Stimulated activated CD8-positive, alpha-beta memory T cell treated with anti-CD3 and anti-CD28 coated beads, Interleukin-7, amount 100 ng/mL, for 4 hours (primary cell): ENCODE results near the gene MRLN.
"Not testable (repeated sequence)": the region's sequence is repeated elsewhere in the genome, so short reads cannot be mapped to it uniquely, and the experiment has no call there.

Experiments used
- DNase-seq, 2 donors: peaks; one replicate each; pipeline ENCODE4 v3.0.0-alpha.2; 2020; ENCODE audit warnings: low read depth in 2 of 2

MRLN gene

DNA sequence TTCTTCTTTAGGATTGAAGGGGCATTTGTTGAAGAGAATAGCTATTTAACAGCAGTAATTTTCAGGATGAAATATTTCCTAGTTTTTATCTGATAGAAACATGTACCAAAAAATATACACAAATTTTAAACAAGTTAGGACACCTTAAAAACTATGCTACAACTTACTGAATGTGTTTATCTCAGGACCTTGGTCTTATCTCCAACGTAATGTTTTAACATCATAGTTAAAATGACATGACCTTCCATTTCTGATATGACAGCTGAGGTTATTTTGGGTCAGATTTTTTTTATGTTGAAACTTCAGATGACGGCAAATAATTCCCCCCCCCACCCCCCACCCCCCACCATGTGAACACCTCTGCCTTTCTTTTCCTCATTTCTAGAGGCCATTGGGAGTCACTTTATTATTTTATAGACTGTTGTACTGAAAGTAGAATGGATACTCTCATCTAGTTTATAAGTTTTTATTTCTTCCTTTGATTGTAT lies 8.0 kb downstream of the MRLN start:
- no peak for DNase-seq

DNA sequence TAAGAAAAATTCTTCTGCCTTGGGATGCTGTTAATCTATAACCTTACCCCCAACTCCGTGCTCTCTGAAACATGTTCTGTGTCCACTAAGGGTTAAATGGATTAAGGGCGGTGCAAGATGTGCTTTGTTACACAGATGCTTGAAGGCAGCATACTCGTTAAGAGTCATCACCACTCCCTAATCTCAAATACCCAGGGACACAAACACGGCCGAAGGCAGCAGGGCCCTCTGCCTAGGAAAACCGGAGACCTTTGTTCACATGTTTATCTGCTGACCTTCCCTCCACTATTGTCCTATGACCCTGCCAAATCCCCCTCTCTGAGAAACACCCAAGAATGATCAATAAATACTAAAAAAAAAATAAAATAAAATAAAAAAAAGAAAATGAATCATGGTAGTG lies 8.5 kb downstream of the MRLN start:
- DNase-seq, result not testable (repeated sequence)

DNA sequence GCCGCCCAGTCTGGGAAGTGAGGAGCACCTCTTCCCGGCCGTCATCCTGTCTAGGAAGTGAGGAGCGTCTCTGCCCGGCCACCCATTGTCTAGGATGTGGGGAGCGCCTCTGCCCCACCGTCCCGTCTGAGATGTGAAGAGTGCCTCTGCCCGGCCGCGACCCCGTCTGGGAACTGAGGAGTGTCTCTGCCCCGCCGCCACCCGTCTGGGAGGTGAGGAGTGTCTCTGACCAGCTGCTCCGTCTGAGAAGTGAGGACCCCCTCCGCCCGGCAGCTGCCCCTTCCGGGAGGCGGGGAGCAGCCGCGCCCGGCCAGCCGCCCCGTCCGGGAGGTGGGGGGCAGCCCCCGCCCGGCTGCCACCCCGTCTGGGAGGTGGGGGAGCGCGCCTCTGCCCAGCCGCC lies 9.1 kb downstream of the MRLN start:
- DNase-seq, result not testable (repeated sequence)

DNA sequence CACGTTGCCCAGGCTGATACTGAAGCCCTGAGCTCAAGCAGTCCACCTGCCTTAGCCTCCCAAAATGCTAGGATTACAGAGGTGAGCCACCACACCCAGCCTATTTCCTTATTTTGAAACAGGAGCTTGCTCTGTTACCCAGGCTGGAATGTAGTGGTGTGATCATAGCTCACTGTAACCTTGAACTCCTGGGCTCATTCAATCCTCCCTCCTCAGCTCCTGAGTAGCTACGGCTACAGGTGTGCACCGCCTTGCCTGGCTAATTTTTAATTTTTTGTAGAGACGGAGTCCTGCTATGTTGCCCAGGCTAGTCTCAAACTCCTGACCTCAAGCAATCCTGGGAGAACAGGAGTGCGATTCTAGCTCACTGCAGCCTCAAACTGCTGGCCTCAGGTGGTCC lies 11.7 kb downstream of the MRLN start:
- DNase-seq, result no peak

DNA sequence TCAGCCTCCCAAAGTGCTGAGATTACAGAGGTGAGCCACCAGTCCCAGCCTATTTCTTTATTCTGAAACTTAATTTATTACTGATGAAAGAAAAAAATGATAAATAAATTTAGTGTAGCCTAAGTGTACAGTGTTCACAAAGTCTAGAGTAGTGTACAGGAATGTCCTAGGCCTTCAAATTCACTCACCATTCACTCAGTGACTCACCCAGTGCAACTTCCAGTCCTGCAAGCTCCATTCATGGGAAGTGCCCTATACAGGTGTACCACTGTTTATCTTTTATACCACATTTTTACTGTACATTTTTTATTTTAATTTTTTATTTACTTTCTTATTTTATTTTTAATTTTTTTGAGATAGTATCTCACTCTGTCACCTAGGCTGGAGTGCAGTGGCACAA lies 12.2 kb downstream of the MRLN start:
- DNase-seq, result no peak

DNA sequence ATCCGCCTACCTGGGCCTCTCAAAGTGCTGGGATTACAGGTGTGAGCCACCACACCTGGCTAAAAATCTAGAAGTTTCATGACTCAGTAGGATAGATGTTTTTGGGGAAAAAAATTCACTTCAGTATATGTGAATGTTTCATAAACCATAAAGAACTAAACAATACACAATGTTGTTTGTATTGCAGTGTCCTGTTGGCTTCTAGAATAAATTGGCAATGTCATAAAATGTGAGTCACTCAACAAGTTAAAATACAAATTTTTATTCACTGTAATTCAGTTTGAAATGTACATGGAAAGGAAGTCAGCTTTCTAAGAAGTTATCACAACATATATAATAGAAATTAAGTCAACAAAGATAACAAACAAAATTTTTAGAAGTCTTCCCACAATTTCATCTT lies 16.5 kb downstream of the MRLN start:
- no peak for DNase-seq

DNA sequence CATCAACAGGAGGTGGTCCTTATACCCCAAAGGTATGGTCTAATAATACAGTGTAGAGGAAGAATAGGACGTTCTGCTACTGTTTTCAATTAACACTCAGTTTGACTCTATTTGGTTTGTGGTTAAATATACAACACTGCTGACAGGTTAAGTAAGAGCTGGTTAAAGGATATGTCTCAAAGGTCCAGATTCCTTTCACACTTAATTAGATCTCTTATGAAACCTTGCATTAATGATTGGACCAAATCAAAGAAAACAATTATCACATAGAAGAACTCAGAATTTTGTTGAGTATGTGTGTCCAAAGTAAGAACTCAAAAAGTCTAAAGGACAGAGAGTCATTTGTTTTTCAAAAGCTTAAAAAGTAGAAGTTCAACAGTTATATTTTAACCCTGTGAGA lies 18.0 kb downstream of the MRLN start:
- no peak for DNase-seq

DNA sequence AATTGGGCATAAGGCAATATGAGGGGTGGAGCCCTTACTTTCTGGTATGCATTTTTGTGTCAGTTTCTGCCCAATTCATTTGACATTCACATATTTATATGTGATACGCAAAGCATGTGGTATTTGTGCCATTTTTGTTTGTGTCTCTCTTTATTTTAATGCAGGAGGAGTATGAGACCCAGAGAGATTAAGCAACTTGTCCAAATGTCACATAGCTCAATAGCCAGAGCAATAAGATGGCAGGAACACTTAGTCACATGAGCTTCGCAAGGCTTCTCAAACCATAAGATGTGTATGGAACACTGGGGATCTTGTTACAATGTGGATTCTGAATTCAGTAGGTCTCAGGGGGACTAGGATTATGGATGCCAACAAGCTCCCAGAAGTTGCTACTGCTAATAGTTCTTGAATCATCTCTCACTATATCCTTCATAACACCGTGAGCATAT lies 19.2 kb downstream of the MRLN start:
- no peak for DNase-seq

DNA sequence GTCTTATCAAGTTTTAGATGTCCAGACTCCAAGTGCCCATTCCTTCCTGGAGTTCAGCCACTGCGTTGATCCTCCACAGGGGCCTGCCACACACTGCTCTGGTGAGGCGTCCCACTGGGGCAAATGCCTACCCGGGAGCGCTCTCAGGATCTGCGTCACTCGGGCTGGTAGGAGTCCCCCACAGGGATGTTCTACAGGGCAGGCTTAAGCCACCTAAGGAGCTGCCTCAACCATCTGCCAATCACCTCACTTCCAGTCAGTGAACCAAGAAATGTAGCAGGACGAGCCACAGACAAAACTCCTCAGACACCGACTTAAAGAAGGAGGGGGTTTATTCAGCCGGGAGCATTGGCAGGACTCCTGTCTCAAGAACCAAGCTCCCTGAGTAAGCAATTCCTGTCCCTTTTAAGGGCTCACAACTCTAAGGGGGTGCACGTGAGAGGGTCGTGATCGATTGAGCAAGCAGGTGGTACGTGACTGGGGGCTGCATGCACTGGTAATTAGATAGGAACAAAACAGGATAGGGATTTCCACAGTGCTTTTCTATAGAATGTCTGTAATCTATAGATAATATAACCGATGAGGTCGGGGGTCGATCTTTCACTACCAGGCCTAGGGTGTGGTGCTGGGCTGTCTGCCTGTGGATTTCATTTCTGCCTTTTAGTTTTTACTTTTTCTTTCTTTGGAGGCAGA lies 19.8 kb downstream of the MRLN start:
- DNase-seq, result not testable (repeated sequence)

DNA sequence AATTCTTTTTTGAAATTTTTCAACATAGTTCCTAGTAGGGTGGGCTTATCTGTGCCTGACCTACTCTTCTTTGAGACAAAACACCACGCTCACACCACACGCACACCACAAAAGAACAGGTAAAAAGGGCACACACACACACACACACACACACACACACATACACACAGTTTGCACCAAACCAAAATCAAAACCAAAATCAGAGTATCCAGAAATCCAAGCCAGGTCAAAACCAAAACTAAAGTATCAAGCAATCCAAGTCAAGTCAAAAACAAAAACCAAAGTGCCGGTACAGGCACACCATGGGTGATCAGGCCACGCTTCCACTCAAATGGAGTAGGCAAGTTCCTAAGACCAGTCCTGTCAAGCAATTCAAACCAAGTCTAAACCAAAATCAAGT lies 20.4 kb downstream of the MRLN start:
- DNase-seq, result not testable (repeated sequence)

DNA sequence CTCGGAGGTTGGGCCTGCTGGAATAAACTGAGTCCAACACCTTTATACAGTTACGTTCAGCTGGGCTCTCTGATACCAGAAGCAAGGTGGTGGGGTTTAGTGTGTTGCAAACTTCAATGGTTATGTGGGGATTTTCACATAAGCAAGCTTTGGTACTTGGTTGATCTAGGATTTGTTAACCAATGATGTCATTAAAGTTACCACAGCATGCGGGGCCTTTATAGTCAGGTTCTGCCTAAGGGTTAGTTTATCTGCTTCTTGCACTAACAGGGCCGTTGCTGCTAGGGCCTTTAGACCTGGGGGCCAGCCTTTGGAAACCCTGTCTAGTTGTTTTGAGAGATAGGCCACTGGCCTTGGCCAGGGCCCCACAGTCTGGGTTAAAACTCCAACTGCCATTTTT lies 24.1 kb downstream of the MRLN start:
- not testable (repeated sequence) for DNase-seq

DNA sequence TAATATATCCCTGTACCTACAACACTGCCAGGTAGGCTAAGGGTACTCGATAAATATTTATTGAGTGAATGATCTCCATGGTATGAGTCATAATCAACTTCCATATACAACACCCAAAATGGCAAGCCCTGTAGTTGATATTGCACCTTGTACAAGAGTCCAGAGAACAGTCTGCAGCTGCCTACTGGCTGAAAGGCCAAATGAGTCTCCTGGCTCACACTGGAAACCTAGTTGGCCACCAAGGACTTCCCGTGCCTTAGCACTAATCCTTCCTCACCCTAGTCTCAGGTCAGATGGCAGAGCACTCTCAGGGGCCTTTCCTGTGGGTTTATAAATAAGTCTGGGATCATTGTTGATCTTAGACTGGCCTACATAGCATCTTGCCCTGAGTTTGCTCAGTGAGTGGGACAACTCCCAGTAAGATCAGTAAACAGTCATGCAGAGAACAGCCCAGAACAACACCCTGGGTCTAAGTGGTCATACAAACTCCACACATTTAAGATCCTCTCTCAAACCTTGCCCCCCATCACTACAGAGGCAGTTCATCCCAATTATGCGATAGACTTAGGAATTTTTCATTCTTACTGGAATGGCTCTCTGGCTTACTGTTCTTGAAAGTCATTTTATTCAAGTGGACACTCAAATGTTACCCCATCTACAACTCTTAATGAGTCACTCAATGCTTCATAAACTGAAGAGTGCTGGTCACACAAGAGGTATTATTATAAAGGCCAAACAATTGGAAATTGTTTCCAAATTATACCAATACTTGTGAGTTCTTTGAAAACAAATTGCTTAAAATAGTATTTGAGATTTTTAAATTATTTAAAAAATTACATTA lies 28.9 kb downstream of the MRLN start:
- DNase-seq, result no peak

DNA sequence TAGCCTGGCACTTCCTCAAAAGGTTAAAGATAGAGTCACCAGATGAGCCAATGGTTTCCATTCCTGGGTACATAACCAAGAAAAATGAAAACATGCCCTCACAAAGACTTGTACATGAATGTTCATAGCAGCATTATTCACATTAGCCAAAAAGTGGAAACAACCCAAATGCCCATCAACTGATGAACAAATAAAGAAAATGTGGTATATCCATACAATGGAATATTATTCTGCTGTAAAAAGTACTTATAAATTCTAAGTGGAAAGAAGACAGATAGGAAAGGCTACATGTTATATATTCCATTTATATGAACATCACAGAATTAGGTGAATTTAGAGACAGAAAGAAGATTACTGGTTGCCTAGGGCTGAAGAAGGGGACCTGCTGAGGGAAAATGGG lies 32.9 kb downstream of the MRLN start:
- no peak for DNase-seq

DNA sequence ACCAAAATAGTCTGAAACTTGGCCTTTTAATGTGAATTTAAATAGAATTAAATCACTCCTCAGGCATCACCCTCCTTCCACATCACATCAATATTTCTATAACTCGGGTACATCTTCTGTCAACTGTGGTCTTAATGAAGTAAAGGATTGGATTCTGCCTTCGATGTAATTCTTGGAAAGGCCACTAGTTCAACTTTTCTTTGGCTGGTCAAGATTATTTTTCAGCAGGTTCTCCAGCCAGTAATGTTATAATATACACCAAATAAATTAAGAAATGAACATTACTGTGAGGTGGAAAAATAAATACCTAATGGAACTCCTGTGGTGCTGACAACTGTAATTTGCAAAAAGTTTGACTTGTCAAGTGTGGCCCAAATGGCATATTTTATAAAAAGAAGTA lies 33.9 kb downstream of the MRLN start:
- no peak for DNase-seq

DNA sequence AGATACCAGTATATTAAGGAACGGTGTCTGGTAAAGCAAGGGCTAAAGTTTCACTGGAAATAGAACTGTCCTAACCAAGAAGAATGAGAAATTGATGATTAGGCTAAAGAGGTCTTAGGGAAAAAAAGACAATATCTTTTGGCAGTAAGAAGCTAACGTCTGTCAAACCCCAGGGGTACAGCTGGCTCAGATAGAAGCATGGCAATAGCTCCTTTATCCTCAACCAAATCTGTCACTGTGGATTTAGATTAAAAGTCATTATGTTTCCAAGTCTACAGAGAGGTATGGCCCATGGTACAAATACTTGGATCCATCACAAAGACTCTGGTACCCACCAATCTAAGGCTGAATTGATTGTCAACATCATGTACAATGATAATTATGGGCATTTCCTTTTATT lies 35.0 kb downstream of the MRLN start:
- DNase-seq, result no peak

DNA sequence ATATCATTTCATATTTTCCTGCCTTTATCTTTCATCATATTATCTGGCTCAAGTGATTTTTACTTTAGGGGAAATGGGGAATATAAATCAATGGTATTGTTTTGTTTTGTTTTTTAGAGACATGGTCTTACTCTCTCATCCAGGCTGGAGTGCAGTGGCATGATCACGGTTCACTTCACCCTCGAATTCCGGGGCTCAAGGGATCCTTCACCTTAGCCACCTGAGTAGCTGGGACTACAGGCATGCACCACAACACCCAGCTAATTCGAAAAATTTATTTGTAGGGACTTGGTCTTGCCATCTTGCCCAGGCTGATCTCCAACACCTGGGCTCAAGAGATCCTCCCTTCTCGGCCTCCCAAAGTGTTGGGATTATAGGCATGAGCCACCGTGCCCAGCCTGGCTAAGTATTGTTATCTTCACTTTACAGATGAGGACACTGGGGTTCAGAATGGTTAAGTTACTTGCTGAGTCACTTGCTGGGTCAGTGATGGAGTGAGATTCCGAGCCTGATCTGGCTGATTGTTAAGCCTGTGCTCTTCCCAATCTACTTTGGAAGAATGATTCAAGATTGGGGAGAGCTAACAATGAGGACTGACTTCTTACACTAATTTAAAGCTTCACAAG lies 39.9 kb downstream of the MRLN start:
- DNase-seq, result no peak

DNA sequence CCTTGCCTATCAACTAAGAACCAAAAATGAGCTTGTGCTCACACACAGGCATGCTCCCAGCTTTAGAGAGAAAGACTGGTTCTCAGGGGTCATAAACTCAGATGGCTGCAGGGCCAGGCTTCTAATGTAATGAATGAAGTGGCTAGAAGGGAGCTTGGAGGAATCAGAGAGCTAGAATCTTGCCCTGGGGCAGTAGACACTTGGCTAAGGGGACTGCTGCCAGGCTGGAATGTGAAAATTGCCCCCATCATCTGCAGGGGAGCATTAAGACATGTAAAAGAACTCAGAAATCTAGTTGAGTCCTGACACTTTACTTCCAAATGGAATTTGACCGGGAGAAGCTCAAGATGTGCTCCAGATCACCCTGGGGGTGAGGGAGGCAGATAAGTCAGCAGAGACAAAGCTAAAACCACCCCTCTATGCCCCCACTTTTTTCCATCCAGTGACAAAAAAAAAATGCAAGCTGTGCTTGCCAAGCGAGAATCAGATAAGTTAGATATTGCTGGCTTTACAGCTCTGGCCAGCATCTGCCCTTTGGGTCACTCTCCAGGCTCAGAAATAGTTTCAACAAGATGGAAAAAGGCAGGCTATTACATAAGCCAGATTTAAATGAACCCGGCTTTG lies 41.3 kb downstream of the MRLN start:
- no peak for DNase-seq

DNA sequence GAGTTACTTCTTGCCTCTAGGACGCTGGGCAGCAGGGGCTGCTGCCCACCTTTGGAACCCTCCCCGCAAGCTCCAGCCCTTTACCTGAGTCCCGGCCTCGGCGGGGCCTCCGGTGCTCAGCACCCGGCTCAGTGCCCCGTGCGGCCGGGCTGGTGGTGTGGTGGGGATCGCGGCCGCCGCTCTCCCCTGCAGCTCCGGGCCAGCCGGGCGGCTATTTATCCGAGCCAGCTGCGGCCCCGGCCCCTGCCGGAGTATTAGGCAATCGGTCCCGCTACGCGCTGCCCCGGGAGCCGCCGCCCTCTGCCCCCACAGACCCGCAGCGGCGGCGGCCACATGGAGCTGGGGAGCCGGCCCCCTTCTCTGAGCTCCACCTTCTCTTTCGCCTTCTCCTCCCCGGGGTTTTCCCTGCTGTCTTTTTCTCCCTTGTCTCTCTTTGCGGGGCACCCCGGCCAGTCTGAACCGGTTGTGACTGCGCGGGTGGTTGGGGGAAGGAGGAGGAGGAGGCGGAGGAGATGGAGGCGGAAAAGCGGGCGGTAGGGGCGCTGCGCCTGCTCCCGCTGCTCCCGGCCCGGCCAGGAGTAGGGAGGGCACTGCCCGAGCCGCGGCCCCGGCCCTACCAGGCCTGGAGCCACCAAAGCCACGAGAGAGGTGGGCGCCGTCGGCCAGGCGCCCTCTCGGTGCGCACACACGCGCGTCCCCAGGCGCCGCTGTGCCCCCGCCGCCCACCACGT lies 43.7 kb downstream of the MRLN start, which contains the start of gene SLC16A9:
Gene SLC16A9 (minus strand): TSS at position 456 of the 731 bp plus-strand sequence. CDS start 25,559 bp downstream, outside the sequence.
- peak in 1 of 2 donors; percentile 4 for DNase-seq

DNA sequence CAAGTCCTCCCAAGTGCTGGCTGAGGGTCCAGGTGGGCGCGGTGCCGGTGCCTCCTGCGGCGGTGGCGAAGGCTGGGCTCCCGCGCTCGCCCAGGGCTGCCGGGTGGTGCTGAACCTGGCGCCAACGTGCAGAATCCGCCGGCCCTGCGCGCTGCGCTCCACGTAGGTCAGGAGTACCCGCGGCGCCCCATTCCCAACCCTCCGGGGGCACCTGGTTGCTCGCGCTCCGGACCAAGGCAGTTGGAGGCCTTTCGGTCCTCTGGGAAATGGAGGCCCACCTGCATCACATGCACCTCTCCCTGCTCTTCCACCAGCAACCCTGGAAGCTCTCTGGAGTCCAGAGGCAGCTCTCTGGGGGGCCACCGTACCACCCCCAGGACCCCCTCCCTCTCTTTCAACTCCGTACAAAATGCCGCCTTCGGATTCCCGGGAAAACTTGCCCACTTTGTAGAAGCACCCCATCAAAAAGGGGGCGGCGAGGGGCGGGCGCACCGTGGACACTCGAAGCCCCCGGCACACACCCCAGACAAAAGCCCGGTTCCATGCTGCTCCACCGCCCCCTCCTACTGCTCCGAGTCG lies 44.4 kb downstream of the MRLN start:
- DNase-seq, result no peak

DNA sequence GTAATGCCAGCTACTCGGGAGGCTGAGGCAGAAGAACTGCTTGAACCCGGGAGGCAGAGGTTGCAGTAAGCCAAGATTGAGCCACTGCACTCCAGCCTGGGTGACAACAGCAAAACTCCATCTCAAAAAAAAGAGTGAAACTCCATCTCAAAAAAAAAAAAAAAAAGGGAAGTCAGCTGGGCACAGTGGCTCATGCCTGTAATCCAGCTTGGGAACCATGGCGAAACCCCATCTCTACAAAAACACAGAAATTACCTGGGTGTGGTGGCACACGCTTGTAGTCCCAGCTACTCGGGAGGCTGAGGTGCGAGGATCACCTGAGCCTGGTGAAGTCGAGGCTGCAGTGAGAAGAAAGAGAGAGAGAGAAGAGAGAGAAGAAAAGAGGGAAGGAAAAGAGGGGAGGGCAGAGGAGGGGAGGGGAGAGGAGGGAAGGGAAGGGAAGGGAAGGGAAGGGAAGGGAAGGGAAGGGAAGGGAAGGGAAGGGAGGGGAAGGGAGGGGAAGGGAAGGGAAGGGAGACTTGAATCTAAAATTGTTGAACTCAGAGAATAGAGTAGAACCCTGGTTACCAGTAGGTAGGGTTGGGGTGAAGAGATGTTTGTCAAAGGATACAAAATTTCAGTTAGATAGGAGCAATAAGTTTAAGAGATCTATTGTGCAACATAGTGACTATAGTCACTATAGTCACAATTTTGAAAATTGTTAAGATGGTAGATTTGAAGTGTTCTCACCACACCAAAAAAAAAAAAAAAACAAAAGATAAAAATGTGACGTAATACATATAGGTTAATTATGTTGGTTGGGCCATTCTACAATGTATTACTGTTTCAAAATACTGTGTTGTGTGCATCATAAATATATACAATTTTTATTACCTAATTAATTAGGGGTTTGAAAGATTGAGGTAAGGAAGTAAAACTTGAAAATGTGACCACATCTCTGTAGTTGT lies 46.1 kb downstream of the MRLN start:
- DNase-seq, result no peak
